Measurements from ENCODE around the gene DIP2C.

- TF ChIP-seq FOXA1 (IDR thresholded peaks at IDR 0.05) (no peak), NFRKB (IDR thresholded peaks at IDR 0.05) (no peak), SP1 (IDR thresholded peaks at IDR 0.05) (no peak), TARDBP (IDR thresholded peaks at IDR 0.05) (no peak), SUZ12 (IDR thresholded peaks at IDR 0.05) (no peak), BHLHE40 (IDR thresholded peaks at IDR 0.05; ENCODE audit: borderline replicate concordance) (no peak), FOXM1 (IDR thresholded peaks at IDR 0.05; ENCODE audit: borderline replicate concordance) (no peak), ARNT (IDR thresholded peaks at IDR 0.05) (no peak), HDGF (IDR thresholded peaks at IDR 0.05; ENCODE audit: borderline replicate concordance) (no peak), CTBP1 (IDR thresholded peaks at IDR 0.05; ENCODE audit: borderline replicate concordance) (no peak), FOXK2 (IDR thresholded peaks at IDR 0.05) (no peak), LEF1 (IDR thresholded peaks at IDR 0.05; ENCODE audit: borderline replicate concordance) (no peak)
These were observed 103.3 kb downstream of the DIP2C start for GRCh38 chr10:586151-586550.

Data from HEK293T (cell line).